GM12878 (cell line): Measurements from ENCODE around the gene MAP3K10. TPM values are rescaled to one million over a fixed set of nuclear protein-coding genes. Genes with fewer than 3 reads are reported as not detected.

Experiments used
- ATAC-seq: fragments of 200-7000 bp; cut with Tn5 transposase; 3 replicates; pipeline ENCODE4 v1.9.1; 2020; ENCODE audit warnings: mild to moderate bottlenecking, moderate library complexity
- BruUV-seq: library from RNA; stranded (reverse); fragments of 400-500 nt; replicated peaks from 2 replicates; lab custom pipeline; 2021; lab: Mats Ljungman, UMichigan
- CTCF ChIA-PET: fragments of 300-600 bp; sonication (Branson Sonifier 250); formaldehyde crosslinking; extraction: SDS; loops from one replicate; lab custom pipeline; 2021; ENCODE audit warnings: inconsistent platforms; lab: Yijun Ruan, JAX
- POLR2A ChIA-PET: fragments of 350-600 bp; formaldehyde crosslinking; extraction: SDS; loops from one replicate; lab custom pipeline; 2021; ENCODE audit warnings: inconsistent platforms; lab: Charles Lee
- RAD21 ChIA-PET: fragments of 300-600 bp; sonication (Branson Sonifier 250); formaldehyde crosslinking; loops from one replicate; lab custom pipeline; 2023; ENCODE audit warnings: antibody characterized with exemption; ENCODE audit not compliant: unreplicated experiment; lab: Charles Lee
- SMC1A ChIA-PET: fragments of 300-600 bp; sonication (Branson Sonifier 250); formaldehyde crosslinking; loops from one replicate; lab custom pipeline; 2023; ENCODE audit not compliant: unreplicated experiment, uncharacterized antibody; lab: Charles Lee
- DNase-seq: peaks from one replicate; pipeline ENCODE4 v3.0.0-alpha.2; 2011; ENCODE audit warnings: low read depth, low spot score
- FAIRE-seq: peaks from 3 replicates; lab custom pipeline; 2011; peaks lifted over from hg19 to GRCh38; lab: Jason Lieb, UNC
- H2AFZ ChIP-seq: 2 replicates; pipeline ENCODE4 v1.6.0; 2011; ENCODE audit warnings: low read depth, low read length, control low read depth; ENCODE audit not compliant: control insufficient read depth
- H3K27ac ChIP-seq: 2 replicates; pipeline ENCODE4 v1.5.1; 2011; ENCODE audit warnings: control low read depth; ENCODE audit not compliant: control insufficient read depth, insufficient read depth
- H3K27me3 ChIP-seq, 2 experiments: replicated peaks in 1 of 2; 2 replicates each; pipeline versions ENCODE4 v1.6.0 to v1.6.1; 2011; ENCODE audit warnings: low read length in 1 of 2; ENCODE audit not compliant: control insufficient read depth in 2 of 2, insufficient read depth in 2 of 2
- H3K36me3 ChIP-seq, 2 experiments: 2 replicates each; pipeline ENCODE4 v1.5.1; 2011; ENCODE audit warnings: low read length in 1 of 2; ENCODE audit not compliant: control insufficient read depth in 2 of 2, insufficient read depth in 2 of 2
- H3K4me1 ChIP-seq: 2 replicates; pipeline ENCODE4 v1.6.1; 2011; ENCODE audit warnings: mild to moderate bottlenecking, low read length, moderate library complexity, mixed read lengths; ENCODE audit not compliant: control insufficient read depth, insufficient read depth
- H3K4me2 ChIP-seq: 2 replicates; pipeline ENCODE4 v1.6.0; 2011; ENCODE audit warnings: control low read depth; ENCODE audit not compliant: control insufficient read depth, insufficient read depth
- H3K4me3 ChIP-seq: fragments of 200-600 bp; sonication (generic); 2 replicates; pipeline ENCODE4 v1.5.1; 2016
- H3K79me2 ChIP-seq: 2 replicates; pipeline ENCODE4 v1.6.0; 2011; ENCODE audit warnings: low read length; ENCODE audit not compliant: control insufficient read depth, insufficient read depth
- H3K9ac ChIP-seq: 2 replicates; pipeline ENCODE4 v1.8.0; 2011; ENCODE audit warnings: low read length, control low read depth, mixed read lengths; ENCODE audit not compliant: control insufficient read depth, insufficient read depth
- H3K9me3 ChIP-seq: replicated peaks from 3 replicates; pipeline ENCODE4 v1.5.1; 2011; ENCODE audit warnings: mild to moderate bottlenecking, low read length; ENCODE audit not compliant: control insufficient read depth, insufficient read depth
- H4K20me1 ChIP-seq: 2 replicates; pipeline ENCODE4 v1.6.0; 2011; ENCODE audit not compliant: control insufficient read depth, insufficient read depth
- MLLT1 ChIP-seq: fragments of 450-650 bp; IDR thresholded peaks from 2 replicates; pipeline ENCODE4 v1.6.1; 2016; ENCODE audit warnings: mild to moderate bottlenecking
- POLR2A ChIP-seq: IDR thresholded peaks from 2 replicates; pipeline ENCODE4 v1.6.1; 2011; ENCODE audit warnings: low read depth, mild to moderate bottlenecking, low read length
- REST ChIP-seq: IDR thresholded peaks from 2 replicates; pipeline ENCODE4 v1.6.1; 2012; ENCODE audit warnings: mild to moderate bottlenecking, low read depth, low read length
- SREBF2 ChIP-seq: IDR thresholded peaks from 2 replicates; pipeline ENCODE4 v1.6.1; 2012; ENCODE audit warnings: mild to moderate bottlenecking, low read length
- TCF3 ChIP-seq: IDR thresholded peaks from 2 replicates; pipeline ENCODE4 v1.6.1; 2012; ENCODE audit warnings: low read depth, mild to moderate bottlenecking, low read length, borderline replicate concordance; ENCODE audit not compliant: insufficient read depth
- WGBS: methylation state at CpG from one replicate; pipeline ENCODE4 v1.1.6; 2016; ENCODE audit warnings: low lambda C conversion rate; ENCODE audit not compliant: insufficient replicate concordance, insufficient coverage; ENCODE audit errors: missing lambda C conversion rate; 5-methylcytosine and 5-hydroxymethylcytosine counted together
- in situ Hi-C: fragments of 300-500 bp; cut with MboI; formaldehyde crosslinking; loops from 9 replicates; pipeline ENCODE4 v1.14.3; 2018; ENCODE audit warnings: mixed read lengths
- intact Hi-C: fragments of 100-400 bp; cut with micrococcal nuclease; formaldehyde crosslinking; loops from one replicate; pipeline ENCODE4 v1.14.2; 2022; ENCODE audit not compliant: unreplicated experiment
- polyA plus RNA-seq, 11 experiments: library from polyadenylated mRNA; depleted of rRNA in 4 of 11; unstranded in 6 of 11; stranded (reverse) in 5 of 11; fragments of >200 nt; fragmentation: Nextera tagmentation in 4 of 11; fragmentation: Illumina TruSeq in 1 of 11; extraction: Ambion mirVana in 4 of 11; extraction: Trizol in 1 of 11; gene quantifications; 1 replicate in 1 of 11; 2 replicates in 10 of 11; pipeline versions ENCODE4 v1.2.1 to v1.2.3, GENCODE V29; 2011 to 2016; ENCODE audit warnings: inconsistent platforms in 2 of 11, missing spikeins in 2 of 11, low read depth in 1 of 11
- total RNA-seq, 4 experiments: library from RNA; depleted of rRNA in 3 of 4; stranded (reverse); fragments of >200 nt in 3 of 4; fragmentation: Illumina TruSeq in 1 of 4; extraction: Trizol in 1 of 4; gene quantifications; 2 replicates each; pipeline versions ENCODE4 v1.2.1 to v1.2.3, GENCODE V29; 2013 to 2021

Gene MAP3K10
- total and polyA plus RNA-seq, 10 of the 15 experiments (the other 5 are each of a cell fraction or from before 2014, with no cell fraction given), result 0.11 to 16.6 (median 2.6) TPM

GRCh38 chr19:40246292-40247073, 55.3 kb downstream of the MAP3K10 start (continued):
- TF ChIP-seq MLLT1, result no peak
- no peak for TF ChIP-seq SREBF2
- TF ChIP-seq TCF3, result no peak

- ChIA-PET RAD21 (no interaction called here), SMC1A (interaction anchor here (0.8 kb wide), 1 partner anchor 12 kb away, joined by 3 read pairs; no protein-coding TSS in a partner anchor), POLR2A (interaction anchor here (0.9 kb wide), 1 partner anchor 24 kb away, joined by 4 read pairs; no protein-coding TSS in a partner anchor), CTCF (no interaction called here)
- FAIRE-seq, result no peak
- H3K27ac ChIP-seq, result no peak overlapping the region
- no peaks in the 10 kb centered on the region for H3K9me3 ChIP-seq
- no peak for TF ChIP-seq REST
- TF ChIP-seq POLR2A, result peak; percentile 37; the same call in 1 of the 2 replicates
- no peaks in the 10 kb centered on the region for H3K4me1 ChIP-seq
- BruUV-seq, result no TSS peak
- no peak overlapping the region for H2AFZ ChIP-seq
- no peak overlapping the region for H3K4me3 ChIP-seq
- in situ Hi-C loops (no loop called here), intact Hi-C loops (no loop called here)
- ATAC-seq, result no peak
- H3K27me3 ChIP-seq, result no peaks in the 10 kb centered on the region
- H3K4me2 ChIP-seq, result no peak overlapping the region
- H4K20me1 ChIP-seq, result no peaks in the 10 kb centered on the region
- peaks cover 7 to 15% of the 10 kb centered on the region in 2 experiments; a peak in 3 of 4 replicates for H3K36me3 ChIP-seq
- DNase-seq, result no peak
- H3K9ac ChIP-seq, result no peak overlapping the region
- peaks cover 2% of the 10 kb centered on the region; the same call in 1 of the 2 replicates for H3K79me2 ChIP-seq
- WGBS, result 75% methylated on average over 5 of the region's 6 CpGs
These were observed 56.0 kb downstream of the MAP3K10 start for GRCh38 chr19:40247178-40247577.
